ENCODE results near the gene USB1.

Gene USB1

DNA sequence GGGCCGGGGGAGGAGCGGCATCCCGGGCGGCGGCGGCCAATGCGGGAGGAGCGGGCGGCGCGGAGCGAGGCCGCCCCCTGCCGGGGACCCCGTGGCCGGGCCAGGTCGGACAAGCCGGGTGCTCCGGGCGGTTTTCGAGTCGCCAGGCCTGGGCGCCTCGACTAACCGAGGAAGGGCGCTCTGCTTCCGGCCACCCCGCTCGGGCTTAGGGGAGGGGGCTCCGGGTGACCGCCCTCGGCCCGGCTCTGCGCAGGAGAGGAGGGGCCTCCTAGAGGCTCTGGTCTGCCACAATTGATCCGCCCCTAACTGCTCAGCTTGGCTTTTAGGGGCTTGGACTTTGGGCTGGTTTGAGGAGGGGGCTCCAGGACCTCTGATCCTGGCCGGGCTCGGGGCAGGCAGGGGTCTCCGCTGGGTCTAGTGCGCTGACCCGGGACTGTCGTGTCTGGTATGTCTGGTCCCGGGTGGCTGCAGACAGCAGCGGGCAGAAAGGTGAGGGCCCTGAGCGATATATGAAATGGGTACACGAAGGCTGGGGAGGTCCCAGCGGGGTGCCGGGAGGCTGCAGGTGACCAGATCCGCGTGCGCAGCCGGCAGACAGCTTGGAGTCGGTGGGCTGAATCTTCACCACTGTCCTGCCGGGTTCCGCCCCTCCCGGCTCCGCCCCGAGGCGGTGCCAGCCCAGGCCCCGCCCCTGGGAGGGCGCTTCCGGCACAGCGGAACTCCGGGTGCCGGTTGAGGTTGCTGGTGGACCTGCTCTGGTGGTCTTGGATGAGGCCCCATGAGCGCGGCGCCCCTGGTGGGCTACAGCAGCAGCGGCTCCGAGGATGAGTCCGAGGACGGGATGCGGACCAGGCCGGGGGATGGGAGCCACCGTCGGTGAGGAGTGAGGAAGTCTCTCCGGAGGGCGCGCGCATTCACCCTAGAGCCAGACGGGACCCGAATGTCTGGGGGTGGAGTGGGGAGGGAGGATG is at the start of gene USB1:
TSS of gene USB1 (plus strand) at position 702 of the 971 bp plus-strand sequence. CDS start at position 779, 77 bp downstream.
- DNase-seq: peak; percentile 76

- no peak for DNase-seq
These were observed 48.3 kb upstream of the USB1 start for GRCh38 chr16:57952909-57953308.

DNA sequence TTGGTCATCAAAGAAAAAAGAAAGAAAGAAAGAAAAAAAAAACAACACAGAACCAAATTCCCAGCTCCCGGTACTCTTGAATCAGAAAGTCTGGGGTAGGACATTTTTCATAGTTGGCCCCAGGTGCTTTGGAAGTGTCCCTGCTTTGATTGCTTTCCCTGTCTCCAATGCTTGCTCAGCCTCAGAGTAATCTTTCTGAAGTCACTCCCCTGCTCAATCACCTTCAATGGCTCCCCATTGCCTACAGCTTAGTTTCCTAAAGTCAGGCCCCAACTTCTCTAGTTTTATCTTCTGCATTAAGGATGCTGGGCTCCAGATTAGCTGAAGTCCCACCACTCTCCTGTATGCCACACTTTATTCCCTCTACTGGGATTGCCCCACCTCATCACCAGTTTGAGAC is 47.4 kb upstream of the USB1 start:
- DNase-seq: no peak

GRCh38 chr16:57955572-57956188 is 45.5 kb upstream of the USB1 start:
- no peak for DNase-seq

DNA sequence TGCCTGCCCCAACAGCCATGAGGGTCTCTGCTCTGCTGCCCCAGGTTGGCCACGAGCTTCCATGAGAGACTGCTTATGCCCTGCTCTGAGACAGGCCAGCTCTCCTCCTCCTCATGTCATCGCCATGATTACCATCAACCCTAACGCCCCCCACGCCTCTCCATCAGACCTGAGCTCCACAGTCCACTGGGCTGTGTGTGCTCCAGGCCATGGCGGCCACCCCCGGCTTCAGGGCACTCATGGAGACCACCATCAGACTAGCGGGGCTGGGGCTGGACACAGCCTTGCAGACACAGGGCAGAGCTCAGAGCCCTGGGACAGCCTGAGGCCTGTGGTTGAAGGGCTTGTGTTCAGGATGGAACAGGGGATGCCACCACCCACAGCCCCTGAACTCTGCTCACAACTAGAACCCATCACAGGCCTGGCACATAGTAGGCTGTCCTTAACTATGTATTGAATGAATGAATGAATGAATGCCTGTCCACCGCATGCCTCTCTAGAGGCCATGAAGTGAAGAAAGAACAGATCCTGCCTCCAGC is 44.9 kb upstream of the USB1 start:
- no peak for DNase-seq

GRCh38 chr16:57956924-57957672 is 44.1 kb upstream of the USB1 start:
- DNase-seq: no peak

DNA sequence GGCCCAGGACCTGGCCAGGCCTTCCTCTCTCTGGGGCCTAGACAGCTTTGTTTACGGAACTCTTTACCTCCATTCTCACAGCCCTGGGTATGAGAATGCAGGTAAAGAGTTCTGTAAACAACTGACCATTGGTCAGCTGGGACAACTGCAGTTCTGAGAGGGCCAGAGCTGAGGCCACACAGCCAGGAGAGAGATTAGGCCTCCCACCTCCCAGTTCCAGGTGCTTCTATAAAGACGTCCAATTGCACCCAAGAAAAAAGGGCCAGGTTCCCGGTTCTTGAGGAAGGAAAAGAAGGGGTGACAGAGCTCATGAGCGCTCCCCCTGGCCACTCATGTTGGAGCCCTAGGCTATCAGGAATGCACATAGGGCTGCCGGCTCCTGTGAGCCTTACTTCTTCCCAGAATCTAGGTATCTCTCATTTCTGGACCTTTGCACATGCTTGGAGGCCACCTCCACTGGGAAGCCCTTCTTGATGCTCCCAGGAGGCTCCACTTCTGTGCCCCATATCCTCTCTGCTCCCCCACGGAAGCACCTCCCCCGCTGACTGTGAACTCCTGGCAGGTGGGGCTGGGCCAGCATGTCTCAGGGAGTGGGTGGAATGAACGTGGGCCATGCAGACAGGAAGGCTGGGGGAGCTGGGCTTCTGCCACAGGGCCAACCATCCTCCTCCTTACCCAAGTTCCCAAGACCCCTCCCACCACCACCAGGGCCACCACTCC is 43.4 kb upstream of the USB1 start:
- no peak for DNase-seq

GRCh38 chr16:57958544-57958943 is 42.7 kb upstream of the USB1 start:
- DNase-seq: no peak

GRCh38 chr16:57959121-57959520 is 42.1 kb upstream of the USB1 start:
- no peak for DNase-seq

GRCh38 chr16:57959804-57960203 is 41.4 kb upstream of the USB1 start:
- no peak for DNase-seq

DNA sequence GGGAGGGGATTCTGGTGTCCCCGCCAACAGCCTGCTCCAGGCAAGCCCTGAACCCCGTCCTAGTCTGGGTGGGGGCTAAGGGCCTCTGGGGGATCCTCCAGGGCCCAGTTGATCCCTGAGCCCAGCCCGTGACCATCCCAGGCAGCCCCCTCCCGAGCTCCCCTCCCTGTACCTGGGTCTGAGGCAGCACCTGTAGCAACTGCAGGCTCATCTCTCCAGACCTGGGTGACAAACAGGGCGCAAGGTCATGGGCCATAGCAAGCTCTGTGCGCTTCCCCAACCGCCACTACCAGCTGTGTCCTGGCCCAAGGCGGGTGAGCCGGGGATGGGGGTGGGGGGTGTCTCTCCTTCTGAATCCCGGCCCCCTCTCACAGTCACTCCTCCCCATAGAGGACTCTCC is 40.9 kb upstream of the USB1 start:
- no peak for DNase-seq

GRCh38 chr16:57960826-57961472 is 40.3 kb upstream of the USB1 start:
- DNase-seq: no peak

- DNase-seq: no peak
These were observed 39.7 kb upstream of the USB1 start for GRCh38 chr16:57961538-57961937.

GRCh38 chr16:57962046-57962445 is 39.2 kb upstream of the USB1 start:
- DNase-seq: no peak

DNA sequence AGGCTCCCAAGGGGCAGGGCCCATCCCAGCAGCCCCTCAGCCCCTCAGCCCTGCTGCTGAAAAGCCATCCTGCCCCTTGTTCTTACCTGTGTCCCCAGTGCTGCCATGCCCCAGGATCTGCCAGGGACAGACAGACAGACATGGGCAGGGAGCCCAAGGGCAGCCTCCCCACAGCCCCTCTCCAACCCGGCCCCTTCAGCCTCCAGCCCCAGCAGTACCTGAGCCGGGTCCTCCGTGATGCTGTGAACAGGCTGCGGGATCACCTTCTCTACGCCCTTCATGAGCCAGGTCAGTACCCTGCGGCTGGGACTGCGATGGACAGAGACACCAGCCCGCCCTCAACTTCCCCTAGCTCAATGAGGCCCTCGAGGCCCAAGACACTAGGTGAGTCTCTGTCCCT is 38.5 kb upstream of the USB1 start:
- DNase-seq: no peak

- no peak for DNase-seq
These were observed 37.0 kb upstream of the USB1 start for GRCh38 chr16:57964157-57964700.

DNA sequence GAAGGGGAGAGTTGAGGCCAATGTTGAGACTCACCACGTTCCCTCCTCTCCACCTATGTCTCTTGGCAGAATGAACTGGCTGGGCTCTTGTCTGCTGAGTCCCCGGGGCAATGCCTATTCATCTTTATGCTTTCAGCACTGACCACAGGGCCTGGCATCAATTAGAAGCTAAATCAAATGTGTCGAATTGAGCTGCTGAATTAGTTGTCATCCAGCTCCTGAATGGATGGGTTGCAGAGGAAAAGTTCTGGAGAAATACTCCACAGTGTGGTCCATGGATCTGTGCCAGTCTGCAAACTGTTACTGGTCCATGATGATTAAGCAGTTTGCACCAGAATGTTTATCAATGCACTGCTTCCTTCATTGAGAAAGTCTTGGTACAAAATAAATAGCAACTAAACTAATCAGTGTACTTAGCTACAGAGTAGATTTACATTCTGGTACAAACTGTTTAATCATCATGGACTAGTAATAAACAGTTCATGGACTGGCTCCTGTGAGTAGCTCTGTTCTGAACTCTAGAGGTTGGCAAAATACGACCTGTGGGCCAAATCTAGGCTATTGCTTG is 34.9 kb upstream of the USB1 start:
- no peak for DNase-seq

- no peak for DNase-seq
These were observed 34.2 kb upstream of the USB1 start for GRCh38 chr16:57966986-57967385.

- DNase-seq: no peak
These were observed 33.3 kb upstream of the USB1 start for GRCh38 chr16:57967916-57968315.

DNA sequence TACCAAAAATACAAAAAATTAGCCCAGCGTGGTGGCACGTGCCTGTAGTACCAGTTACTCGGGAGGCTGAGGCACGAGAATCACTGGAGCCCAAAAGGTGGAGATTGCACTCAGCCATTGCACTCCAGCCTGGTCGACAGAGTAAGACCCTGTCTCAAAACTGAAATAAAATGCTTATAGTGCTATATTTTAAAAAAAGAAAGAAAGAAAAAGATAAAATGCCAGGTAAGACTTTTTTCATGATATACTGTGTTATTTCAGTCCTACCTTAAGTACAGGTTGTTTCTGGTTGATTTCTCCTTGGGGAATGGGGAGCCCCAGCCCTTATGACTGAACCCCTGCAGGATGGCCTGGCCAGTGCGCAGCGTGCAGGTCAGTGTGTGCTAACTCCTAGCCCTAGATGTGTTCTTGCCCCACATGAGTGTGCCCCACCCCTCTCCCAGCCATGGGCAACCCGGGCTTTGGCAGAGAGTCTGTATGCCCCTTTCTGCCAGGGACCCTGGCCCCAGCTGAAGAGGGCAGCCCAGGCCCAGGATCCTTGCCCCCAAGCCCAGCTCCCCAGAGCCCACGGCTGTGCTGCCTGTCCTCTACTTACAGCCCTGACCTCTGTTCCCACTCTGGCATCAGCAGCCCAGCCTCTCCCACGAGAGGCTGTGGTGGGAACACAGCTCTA is 31.6 kb upstream of the USB1 start:
- DNase-seq: no peak

DNA sequence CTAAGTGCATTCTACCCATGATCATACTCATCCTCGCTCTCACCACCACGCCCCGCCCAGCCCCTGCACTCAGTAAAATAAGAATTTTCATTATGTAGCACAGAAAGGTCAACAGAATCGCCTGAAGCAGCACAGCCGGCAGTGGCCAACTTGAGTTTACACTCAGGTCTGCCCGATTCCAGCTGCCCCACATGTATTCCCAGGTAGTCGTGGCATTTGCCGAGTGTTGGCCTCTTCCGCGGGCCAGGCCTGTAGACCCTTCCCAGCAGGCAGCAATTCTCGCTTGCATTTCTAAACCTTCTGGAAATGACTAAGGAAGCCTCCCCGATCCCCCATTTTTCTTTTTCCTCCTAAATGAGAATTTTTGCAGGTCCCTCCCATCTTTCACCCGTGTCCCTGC is 30.9 kb upstream of the USB1 start:
- DNase-seq: no peak
